Activated T-cell treated with anti-CD3 and anti-CD28 coated beads, Interleukin-2, amount 50 U/mL, for 48 hours (primary cell): ENCODE results near the gene NAT10.
A peak's percentile ranks its signal among the peaks of the same experiment; 100 is the strongest.
"Not testable (repeated sequence)": the region's sequence is repeated elsewhere in the genome, so short reads cannot be mapped to it uniquely, and the experiment has no call there.

ENCODE experiments used
- DNase-seq, 2 experiments: peaks; one replicate each; pipeline ENCODE4 v3.0.0-alpha.2; 2020

NAT10 gene

DNA sequence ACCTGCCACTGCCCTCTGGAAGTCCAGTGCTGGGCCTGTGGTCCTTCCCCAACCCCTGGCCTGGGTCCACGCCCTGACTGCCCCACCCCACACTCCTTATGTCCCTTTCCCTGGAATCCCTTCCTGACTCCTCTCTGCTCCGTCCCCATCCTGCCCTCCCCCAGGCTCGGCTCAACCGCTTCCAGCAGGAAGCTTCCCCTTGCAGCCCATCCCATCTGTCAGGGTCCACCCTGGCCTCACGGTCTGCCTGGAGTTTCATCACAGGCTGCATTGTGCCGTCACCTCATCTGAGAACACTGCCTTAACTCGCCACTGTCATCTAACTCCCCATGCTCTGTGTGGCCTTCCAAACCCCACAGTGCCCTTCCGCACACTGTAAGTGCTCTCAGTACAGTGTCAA lies 64.3 kb downstream of the NAT10 start:
- no peak for DNase-seq

DNA sequence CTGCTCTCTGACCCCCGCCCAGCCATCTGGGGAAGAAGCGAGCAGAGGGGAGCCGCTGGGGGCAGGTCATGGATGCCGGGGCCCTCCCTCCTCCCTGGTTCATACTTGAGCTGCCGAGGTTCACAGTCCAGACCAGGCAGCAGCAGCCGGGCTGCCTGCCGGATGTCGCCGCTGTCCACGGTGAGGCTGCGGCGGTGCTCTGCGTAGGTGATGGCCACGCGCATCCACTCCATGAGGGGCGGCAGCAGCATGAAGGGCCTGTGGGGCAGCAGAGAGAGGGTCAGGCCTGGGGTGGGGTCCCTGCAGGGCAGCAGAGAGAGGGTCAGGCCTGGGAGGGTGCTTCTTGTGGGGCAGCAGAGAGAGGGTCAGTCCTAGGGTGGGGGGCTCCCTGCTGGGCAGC lies 67.6 kb downstream of the NAT10 start:
- no peak for DNase-seq

GRCh38 chr11:34174412-34175041 lies 69.1 kb downstream of the NAT10 start:
- DNase-seq, result peak; percentile 87 to 90

GRCh38 chr11:34175284-34176019 lies 70.0 kb downstream of the NAT10 start:
- DNase-seq, result no peak

- DNase-seq, result no peak
These were observed 71.4 kb downstream of the NAT10 start for GRCh38 chr11:34176751-34177209.

DNA sequence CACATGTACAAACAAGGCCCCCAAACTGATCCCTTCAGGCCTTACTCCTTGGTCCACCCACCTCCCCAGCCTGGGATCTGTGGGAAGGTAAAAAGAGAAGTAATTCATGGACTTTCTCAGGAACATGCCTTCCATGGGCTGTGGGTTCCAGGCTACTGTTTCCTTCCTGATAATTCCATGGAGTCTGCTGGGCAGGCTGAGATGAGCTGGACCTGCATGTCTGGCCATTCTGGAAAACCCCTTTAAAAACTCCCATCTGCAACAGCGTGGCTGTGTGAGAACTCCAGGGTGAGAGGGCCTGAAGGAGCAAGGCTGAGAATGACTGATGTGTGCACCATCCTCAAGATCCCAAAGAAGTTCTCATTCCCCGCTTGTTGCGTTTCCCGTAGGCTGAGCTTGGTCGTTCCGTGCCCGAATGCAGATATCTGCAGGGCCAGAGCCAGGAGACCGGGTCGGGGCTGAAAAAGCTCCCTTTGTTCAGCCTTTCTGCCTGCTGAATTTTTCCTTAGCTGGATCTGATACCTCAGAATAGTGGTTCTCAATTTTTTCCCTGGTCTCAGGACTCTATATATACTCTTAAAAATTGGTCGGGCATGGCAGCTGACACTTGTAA lies 72.9 kb downstream of the NAT10 start:
- no peak for DNase-seq

- DNase-seq, result no peak
These were observed 73.7 kb downstream of the NAT10 start for GRCh38 chr11:34179026-34179675.

DNA sequence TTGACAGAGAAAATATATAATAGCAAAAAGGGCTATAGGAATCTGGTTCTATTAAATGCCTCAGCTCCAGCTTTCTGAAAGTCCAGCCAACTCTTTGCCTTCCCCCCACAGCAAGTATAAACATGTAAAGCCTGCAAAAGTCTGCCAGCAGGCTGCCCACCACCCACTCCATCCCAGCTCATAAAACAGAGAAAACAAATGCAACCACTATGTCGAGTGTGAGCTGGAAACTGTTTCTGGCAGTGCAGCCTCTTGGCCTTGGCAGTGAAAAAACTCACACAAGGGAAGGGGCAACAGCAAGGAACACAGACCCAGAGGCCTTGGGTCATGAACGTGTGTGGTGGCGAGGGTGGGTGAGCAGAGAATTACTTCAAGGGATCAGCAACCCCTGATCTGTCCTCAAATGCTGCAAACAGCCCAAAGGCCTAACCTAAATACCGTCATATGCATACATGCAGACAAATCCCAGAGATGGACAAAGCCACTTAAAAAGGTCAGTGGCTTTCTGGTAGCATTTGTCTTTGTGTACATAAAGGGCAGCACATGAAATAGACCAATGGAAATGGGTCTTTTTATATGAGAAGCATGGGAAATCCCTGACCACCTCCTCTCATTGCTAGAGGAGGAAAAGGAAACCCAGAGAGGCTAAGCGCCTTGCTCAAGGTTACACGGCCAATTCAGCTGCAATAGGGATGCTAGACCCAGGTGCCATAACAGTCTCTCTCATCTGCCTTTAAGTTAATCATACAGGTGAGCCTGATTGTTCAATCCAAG lies 74.8 kb downstream of the NAT10 start:
- DNase-seq, result no peak

DNA sequence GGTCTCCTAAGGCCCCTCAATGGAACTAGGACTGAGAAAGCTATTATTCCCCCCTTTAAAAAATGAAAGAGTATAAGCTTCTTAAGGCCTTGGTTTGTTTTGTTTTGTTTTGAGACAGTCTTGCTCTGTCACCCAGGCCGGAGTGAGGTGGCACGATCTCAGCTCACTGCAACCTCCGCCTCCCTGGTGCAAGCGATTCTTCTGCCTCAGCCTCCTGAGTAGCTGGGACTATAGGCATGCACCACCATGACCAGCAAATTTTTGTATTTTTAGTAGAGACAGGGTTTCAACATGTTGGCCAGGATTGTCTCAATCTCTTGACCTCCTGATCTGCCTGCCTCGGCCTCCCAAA lies 75.4 kb downstream of the NAT10 start:
- DNase-seq, result not testable (repeated sequence)

DNA sequence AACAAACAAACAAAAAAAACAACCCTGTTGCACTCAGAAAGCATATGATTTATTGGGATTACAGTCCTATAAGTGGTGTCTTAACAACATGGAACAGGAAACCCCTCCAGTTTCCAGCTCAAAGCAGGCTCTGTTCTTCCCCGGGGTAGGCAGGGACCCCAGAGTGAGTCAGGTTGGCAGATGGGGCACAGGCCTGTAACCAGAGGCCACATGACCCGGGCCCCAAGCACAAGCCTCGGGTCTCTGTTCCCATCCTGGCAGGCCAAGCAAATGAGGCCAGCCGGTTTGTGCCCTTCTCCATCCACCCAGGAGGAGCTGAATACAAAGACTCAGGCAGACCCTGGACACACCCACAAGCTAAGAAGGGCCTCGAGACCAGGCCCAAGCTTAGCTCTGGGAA lies 75.8 kb downstream of the NAT10 start:
- DNase-seq, result no peak

DNA sequence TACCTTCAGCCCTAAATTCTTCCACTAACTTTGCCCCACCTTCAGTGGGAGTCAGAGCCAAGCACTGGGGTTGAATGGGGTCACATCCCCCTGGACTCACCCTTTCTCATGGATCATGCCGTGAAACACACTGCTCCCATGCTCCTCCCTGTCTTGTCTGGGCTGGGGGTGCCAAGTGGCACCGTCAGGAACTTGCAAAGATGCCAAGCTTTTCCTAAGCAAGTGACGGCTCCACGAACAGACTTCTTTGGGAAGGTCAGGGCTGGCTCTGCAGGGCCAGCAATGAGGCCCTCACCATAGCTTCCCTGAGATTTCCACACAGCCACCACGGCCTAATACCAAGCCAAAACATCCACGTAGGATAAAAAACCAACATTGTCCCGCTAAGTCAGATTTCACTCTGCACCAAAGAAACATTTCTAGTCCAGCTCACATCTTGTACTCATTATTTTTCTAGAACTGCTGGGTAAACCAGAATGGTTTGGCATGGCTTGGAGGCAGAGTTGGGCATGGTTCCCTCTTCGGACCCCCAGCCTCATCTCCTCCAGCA lies 76.5 kb downstream of the NAT10 start:
- no peak for DNase-seq

DNA sequence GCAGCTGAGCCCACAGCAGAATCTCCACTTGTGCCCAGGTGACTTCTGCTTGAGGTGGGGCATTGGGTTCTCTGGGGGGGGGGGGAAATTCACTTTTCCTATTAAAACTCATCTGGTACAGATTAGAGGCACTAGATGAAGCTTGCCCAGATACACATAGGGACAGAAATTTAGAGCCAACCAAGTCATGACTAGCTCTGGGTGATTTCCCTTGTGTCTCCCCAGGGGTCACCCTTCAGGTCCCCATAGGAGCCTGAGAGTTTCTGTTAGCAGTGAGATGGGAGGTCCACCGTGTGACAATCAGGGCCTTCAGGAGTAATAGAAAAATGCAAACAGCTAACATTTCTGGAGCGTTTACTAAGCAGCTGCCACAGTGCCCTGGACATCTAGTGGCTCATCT lies 77.0 kb downstream of the NAT10 start:
- DNase-seq, result no peak

GRCh38 chr11:34182921-34183685 lies 77.7 kb downstream of the NAT10 start:
- no peak for DNase-seq

GRCh38 chr11:34183848-34184391 lies 78.5 kb downstream of the NAT10 start:
- no peak for DNase-seq

- no peak for DNase-seq
These were observed 79.1 kb downstream of the NAT10 start for GRCh38 chr11:34184505-34185015.

- no peak for DNase-seq
These were observed 80.8 kb downstream of the NAT10 start for GRCh38 chr11:34185926-34186841.

DNA sequence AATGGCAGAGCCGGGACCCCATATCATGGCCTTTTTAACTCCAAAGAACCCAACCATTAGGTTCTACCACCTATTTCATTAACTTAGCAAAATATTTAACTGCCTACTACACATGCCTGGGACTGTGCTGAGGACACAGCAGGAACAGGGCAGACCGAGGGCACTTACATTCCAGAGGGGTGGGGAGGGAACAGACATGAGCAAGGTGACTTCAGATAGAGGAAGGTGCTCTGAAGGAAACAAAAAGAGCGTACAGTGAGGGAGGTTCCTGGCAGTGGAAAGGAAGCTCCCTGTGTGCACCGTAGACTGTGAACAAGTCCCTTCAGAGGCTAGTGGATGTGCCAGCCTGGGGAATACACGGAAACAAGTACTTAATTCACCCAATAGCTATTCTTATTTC lies 82.8 kb downstream of the NAT10 start:
- no peak for DNase-seq

- DNase-seq, result no peak
These were observed 83.8 kb downstream of the NAT10 start for GRCh38 chr11:34189191-34189590.

DNA sequence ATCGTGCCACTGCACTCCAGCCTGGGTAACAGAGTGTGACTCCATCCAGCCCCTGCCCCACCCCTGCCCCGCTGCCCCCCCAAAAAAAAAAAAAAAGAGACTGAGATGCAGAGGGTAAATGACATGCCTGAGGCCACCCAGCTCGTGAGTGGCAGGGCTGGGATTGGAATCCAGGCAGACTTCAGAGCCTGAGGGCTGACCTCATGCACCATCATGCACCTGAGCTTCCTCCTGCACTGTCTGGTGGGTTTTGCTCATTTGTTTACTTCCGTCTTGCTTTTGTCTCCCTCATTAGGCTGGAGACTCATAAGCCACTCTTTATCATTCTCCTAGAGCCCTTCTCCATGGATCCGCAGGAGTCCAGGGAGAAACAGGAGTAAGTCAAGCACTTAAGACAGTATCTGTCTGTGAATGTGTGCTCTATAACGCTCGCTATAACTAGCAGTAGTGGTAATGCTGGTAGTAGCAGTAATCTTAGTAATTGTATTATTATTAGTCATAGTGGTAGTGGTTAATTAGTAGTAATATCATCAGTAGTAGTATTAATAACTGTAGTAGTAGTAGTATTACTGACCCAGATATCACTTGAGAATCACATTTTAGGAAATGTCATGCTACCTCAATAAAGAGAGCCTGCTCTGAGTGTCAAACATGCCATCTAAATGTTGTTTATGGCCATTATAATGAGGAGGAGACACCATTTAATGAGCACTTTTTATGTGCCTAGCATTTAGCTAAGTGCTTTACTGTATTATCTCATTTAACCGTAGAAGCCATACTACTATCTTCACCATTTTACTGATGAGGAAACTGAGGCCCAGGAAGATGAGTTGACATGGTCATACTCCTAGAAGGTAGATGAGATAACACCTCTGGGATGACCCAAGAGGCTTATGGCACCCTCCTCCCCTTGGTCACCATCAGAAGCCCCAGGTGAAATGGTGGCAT lies 85.0 kb downstream of the NAT10 start:
- no peak for DNase-seq
